ENCODE results near the gene PRSS8.

GRCh38 chr16:31177136-31177535, 41.6 kb upstream of the PRSS8 start:
- TF ChIP-seq CTCF (conservative IDR thresholded peaks at IDR 0.05 in 1 of 2, IDR thresholded peaks at IDR 0.05 in 1 of 2; ENCODE audit: extremely low read depth in 1 of 2, insufficient read depth in 1 of 2, low read depth in 1 of 2, low read length in 2 of 2) (no peak), EZH2 (IDR thresholded peaks at IDR 0.05; ENCODE audit: borderline replicate concordance, low read length) (no peak)

Data from mammary epithelial cell (primary cell).